Activated effector memory CD4-positive, alpha-beta T cell treated with anti-CD3 and anti-CD28 coated beads, Interleukin-2, amount 50 U/mL, for 16 hours (primary cell): ENCODE measurements around the gene XYLB.

Experiments
- DNase-seq: peaks from one replicate; pipeline ENCODE4 v3.0.0-alpha.2; 2020

Gene XYLB

DNA sequence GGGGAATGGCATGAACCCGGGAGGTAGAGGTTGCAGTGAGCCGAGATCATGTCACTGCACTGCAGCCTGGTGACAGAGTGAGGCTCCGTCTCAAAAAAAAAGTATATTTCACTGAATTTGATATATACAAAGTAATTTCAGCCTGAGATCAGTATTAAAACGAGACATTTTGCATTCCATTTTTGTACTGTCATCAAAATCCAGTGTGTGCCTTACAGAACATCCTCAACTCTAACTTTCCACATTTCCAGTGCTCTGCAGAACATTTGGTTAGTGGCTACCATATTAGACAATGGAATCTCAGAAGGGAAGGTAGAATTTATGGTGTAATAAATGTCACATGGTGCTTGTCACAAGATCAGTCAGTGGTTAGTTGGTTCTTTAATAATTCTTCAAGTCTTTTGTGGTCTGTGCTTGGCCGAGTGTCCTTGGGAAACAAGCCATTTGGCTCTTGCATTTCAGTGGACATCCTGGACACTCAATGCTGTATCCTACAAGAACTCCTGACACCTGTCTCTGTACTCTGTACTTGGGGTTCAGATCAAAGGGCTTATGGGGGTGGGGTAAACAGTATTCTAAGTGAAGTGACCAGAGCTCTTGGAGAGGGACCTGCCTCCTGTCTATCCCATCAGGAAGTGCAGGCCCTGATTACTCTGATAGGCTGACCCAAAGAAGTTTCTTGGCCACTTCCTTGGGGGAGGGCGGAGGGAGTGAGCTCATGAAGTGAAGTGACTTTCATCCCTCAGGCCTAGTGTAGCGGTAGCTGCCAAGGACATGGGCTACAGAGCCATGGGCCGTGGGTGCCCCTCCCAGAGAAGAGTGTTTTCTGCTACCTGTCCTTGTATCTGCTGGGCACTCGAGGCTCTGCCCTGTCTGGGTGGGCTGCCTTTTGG is 110.8 kb downstream of the XYLB start:
- no peak for DNase-seq

DNA sequence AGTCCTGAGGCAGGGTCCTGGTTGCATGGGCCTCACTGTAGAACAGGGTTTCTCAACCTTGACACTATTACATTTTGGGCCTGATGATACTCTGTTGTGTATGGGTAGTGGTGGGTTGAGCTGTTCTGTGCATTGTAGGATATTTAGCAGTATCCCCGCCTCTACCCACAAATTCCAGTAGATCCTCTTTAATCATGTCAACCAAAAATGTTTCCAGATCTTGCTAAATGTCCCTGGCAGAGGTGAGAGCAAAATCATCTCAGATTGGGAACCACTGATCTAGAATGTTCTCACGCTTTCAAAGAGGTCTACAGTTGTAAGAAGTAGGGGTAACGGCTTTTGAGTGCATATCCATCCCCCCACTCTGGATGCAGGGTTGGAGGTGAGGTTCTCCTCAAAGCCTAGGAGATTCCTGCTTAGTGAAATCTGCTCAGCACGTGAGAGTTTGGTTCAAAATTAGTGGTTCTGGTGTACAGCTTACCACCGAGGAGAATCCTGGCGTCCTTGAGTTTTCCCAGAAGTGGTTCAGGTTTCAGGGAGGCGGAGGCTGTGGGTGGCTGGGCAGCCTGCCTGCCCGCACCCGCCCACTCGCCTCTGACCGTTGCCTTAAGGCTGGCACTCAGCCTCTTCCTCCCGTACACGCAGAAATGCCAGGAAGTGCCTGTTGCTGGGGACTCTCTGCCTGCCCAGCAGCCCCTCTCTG is 112.4 kb downstream of the XYLB start:
- DNase-seq: no peak

DNA sequence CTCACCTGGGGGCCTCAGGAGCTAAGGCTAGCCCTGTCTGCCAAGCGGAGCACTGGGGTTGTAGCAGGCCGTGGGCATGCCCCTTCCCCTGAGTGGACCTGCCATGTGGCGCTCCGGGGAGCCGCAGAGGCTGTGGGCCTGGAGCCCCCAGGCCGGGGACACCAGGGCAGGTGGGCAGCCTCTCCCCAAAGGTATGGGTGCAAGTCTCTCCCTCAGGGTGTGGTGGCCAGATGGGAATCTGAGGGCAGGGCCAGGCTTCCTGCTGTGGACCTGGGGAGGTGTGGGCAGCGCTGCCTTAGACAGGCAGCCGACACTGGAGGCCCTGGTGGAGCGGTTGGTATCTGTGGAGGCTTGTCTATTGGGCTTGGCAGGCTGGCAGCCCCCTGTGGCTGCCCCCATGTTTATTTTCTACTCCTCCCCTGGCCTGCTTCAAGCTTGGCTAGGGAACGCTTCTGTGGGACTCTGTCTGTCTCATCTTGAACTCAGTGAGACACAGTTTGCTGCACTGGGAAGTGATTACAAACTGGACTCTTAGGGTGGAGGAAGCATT is 113.0 kb downstream of the XYLB start:
- DNase-seq: no peak

DNA sequence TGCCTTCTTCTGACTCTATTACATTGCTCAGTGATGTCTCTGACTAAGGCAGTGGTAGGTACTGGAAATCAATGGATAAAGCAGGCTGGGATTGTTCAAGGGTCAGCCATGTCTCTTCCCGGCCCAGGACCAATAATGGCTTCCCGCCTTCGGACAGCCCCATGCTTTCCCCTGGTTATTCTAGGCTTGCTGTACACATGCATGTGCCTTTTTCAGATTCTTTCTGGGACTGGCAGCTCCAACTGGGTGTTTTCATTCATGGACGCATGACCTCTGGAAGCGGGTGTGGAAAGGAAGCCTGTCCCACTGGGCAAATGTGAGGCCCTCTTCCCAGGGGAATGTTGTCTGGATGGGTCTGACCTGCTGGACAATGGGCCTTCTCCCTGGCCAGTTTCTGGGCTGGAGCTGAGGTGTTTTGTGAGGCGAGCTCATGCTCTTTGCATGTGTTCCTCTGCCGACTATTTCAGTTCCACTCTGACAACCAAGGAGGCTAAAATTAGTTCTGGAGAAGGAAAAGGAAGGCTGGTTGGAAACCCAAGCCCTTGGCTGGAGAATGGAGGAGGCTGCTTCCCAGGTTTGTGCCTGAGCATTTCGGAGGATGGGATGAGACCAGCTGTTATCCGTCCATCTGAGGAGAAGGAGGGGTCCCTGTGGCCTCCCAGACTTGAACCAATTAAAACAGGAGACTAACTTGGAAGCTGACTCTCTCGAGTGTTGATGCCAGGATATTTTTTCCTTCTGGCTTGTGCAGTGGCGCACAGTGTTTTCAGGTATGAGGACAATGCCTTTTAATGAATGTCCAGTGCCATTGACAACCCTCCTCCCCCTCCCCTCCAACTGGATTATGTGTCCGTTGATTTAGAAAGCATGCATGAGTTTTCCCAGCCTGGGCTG is 114.0 kb downstream of the XYLB start:
- DNase-seq: no peak
